HT1080 (cell line): ENCODE measurements around the gene TTC16. TPM values are rescaled to one million over a fixed set of nuclear protein-coding genes. Genes with fewer than 3 reads are reported as not detected.
A peak's percentile ranks its signal among the peaks of the same experiment; 100 is the strongest.

Experiments
- DNase-seq: peaks from one replicate; pipeline ENCODE4 v3.0.0-alpha.2; 2015; ENCODE audit warnings: low read depth
- polyA plus RNA-seq, 2 experiments: library from polyadenylated mRNA; depleted of rRNA; stranded (reverse); fragments of >200 nt; gene quantifications; 2 replicates each; pipeline ENCODE4 v1.2.3, GENCODE V29; 2015
- total RNA-seq: library from RNA; depleted of rRNA; stranded (reverse); fragments of >200 nt; shearing (Covaris generic); gene quantifications from 2 replicates; pipeline ENCODE4 v1.2.3, GENCODE V29; 2014; rRNA removed

The TTC16 gene
- total RNA-seq, result not detected in 2 replicates
- 0.02 TPM in 1 of 2 replicates, not detected in the other for polyA plus RNA-seq (2015; cell fraction: cytosol; rRNA removed)
- polyA plus RNA-seq (2015; cell fraction: nucleus; rRNA removed), result 0.10 TPM in 1 of 2 replicates, not detected in the other

GRCh38 chr9:127715470-127716337 lies at the start of gene TTC16, which contains the start of gene PTRH1:
Gene TTC16, plus strand, starts transcription at chr9:127716079. Its CDS starts 67 bp downstream, at chr9:127716146.
Gene PTRH1, minus strand, starts transcription at chr9:127715663. Its CDS starts 24 bp downstream, at chr9:127715639.
- peak; percentile 92 for DNase-seq

GRCh38 chr9:127667127-127667844 lies 48.6 kb upstream of the TTC16 start:
- DNase-seq, result no peak

- no peak for DNase-seq
Measured at GRCh38 chr9:127667906-127668305, 48.0 kb upstream of the TTC16 start.

GRCh38 chr9:127673234-127673633 lies 42.6 kb upstream of the TTC16 start:
- no peak for DNase-seq

- peak; percentile 41 for DNase-seq
Measured at GRCh38 chr9:127676638-127677037, 39.2 kb upstream of the TTC16 start.

- no peak for DNase-seq
Measured at GRCh38 chr9:127679506-127679905, 36.4 kb upstream of the TTC16 start.

GRCh38 chr9:127680226-127680625 lies 35.7 kb upstream of the TTC16 start:
- DNase-seq, result no peak

- DNase-seq, result no peak
Measured at GRCh38 chr9:127680846-127681245, 35.0 kb upstream of the TTC16 start.

GRCh38 chr9:127682351-127683136 lies 33.3 kb upstream of the TTC16 start:
- no peak for DNase-seq

- DNase-seq, result no peak
Measured at GRCh38 chr9:127683723-127684122, 32.2 kb upstream of the TTC16 start.

- no peak for DNase-seq
Measured at GRCh38 chr9:127684576-127684975, 31.3 kb upstream of the TTC16 start.

GRCh38 chr9:127686461-127687393 lies 29.2 kb upstream of the TTC16 start:
- no peak for DNase-seq

GRCh38 chr9:127689329-127690000 lies 26.4 kb upstream of the TTC16 start:
- DNase-seq, result no peak

- DNase-seq, result no peak
Measured at GRCh38 chr9:127690735-127691134, 25.1 kb upstream of the TTC16 start.

- no peak for DNase-seq
Measured at GRCh38 chr9:127692071-127692470, 23.8 kb upstream of the TTC16 start.

GRCh38 chr9:127693143-127693542 lies 22.7 kb upstream of the TTC16 start:
- DNase-seq, result no peak

GRCh38 chr9:127693697-127694096 lies 22.2 kb upstream of the TTC16 start:
- DNase-seq, result no peak

- no peak for DNase-seq
Measured at GRCh38 chr9:127694890-127695720, 20.8 kb upstream of the TTC16 start.

- no peak for DNase-seq
Measured at GRCh38 chr9:127697575-127697974, 18.3 kb upstream of the TTC16 start.
